ENCODE data around the gene CCNJL.

- no peak for TF ChIP-seq CTCF (IDR thresholded peaks at IDR 0.05)
- no peak for TF ChIP-seq POLR2A (IDR thresholded peaks at IDR 0.05)
Observed at GRCh38 chr5:160324886-160325285, 12.5 kb upstream of the CCNJL start.

Data from uterus (tissue), 2 donors.